Endothelial cell of umbilical vein (primary cell): ENCODE measurements around the gene ITIH4. TPM values are rescaled to one million over a fixed set of nuclear protein-coding genes. Genes with fewer than 3 reads are reported as not detected.

Source experiments
- BruUV-seq: library from RNA; stranded (reverse); fragments of 400-500 nt; replicated peaks from 2 replicates; lab custom pipeline; 2021; lab: Mats Ljungman, UMichigan
- CTCF ChIA-PET: fragments of 300-600, 350-600 bp; sonication (Branson Sonifier 250); formaldehyde crosslinking; loops from one replicate; lab custom pipeline; 2021; ENCODE audit warnings: antibody characterized with exemption, inconsistent platforms; lab: Charles Lee
- POLR2A ChIA-PET: fragments of 300-600, 350-600 bp; sonication (Branson Sonifier 250); formaldehyde crosslinking; loops from one replicate; lab custom pipeline; 2021; ENCODE audit warnings: antibody characterized with exemption, inconsistent platforms; lab: Charles Lee
- DNase-seq: peaks from one replicate; pipeline ENCODE4 v3.0.0-alpha.2; 2011; ENCODE audit warnings: low read depth, low spot score
- FAIRE-seq: peaks from 2 replicates; lab custom pipeline; 2011; peaks lifted over from hg19 to GRCh38; lab: Jason Lieb, UNC
- H2AFZ ChIP-seq: 2 replicates; pipeline ENCODE4 v1.6.0; 2012; ENCODE audit warnings: low read depth, low read length, control low read depth, inconsistent platforms
- H3K27ac ChIP-seq: 2 replicates; pipeline ENCODE4 v1.5.1; 2011; ENCODE audit warnings: low read depth, mild to moderate bottlenecking, control low read depth, low read length, moderate library complexity; ENCODE audit not compliant: insufficient read depth
- H3K27me3 ChIP-seq, 2 experiments: 2 replicates each; pipeline versions ENCODE4 v1.6.0 to v1.6.1; 2011; ENCODE audit warnings: low read length in 2 of 2, mixed read lengths in 1 of 2; ENCODE audit not compliant: control insufficient read depth in 2 of 2, insufficient read depth in 2 of 2
- H3K36me3 ChIP-seq, 2 experiments: 2 replicates in 1 of 2; 3 replicates in 1 of 2; pipeline ENCODE4 v1.5.1; 2011; ENCODE audit warnings: low read length in 2 of 2, mild to moderate bottlenecking in 1 of 2, moderate library complexity in 1 of 2; ENCODE audit not compliant: control insufficient read depth in 2 of 2, insufficient read depth in 2 of 2; ENCODE audit errors: extremely low read depth in 1 of 2
- H3K4me1 ChIP-seq: 3 replicates; pipeline ENCODE4 v1.5.1; 2011; ENCODE audit warnings: mild to moderate bottlenecking, low read length; ENCODE audit not compliant: control insufficient read depth, insufficient read depth; ENCODE audit errors: extremely low read depth
- H3K4me2 ChIP-seq: 2 replicates; pipeline ENCODE4 v1.6.1; 2011; ENCODE audit warnings: low read length, control low read depth, mixed read lengths; ENCODE audit not compliant: insufficient read depth
- H3K4me3 ChIP-seq, 3 experiments: fragments of 200-600 bp in 1 of 3; sonication (generic), shearing (Covaris generic) in 1 of 3; replicated peaks in 1 of 3; 2 replicates each; pipeline ENCODE4 v1.5.1; 2011 to 2016; ENCODE audit warnings: control low read depth in 3 of 3, low read length in 3 of 3, mild to moderate bottlenecking in 2 of 3, inconsistent platforms in 1 of 3, low read depth in 1 of 3, moderate library complexity in 1 of 3; ENCODE audit not compliant: insufficient read depth in 1 of 3
- H3K79me2 ChIP-seq: 2 replicates; pipeline ENCODE4 v1.6.0; 2012; ENCODE audit warnings: low read length, inconsistent platforms; ENCODE audit not compliant: control insufficient read depth, insufficient read depth
- H3K9ac ChIP-seq: replicated peaks from 2 replicates; pipeline ENCODE3; 2011; ENCODE audit warnings: low read length, control low read depth; ENCODE audit not compliant: insufficient read depth; ENCODE audit errors: extremely low read depth
- H3K9me1 ChIP-seq: replicated peaks from 3 replicates; pipeline ENCODE4 v1.6.0; 2011; ENCODE audit warnings: mild to moderate bottlenecking, low read length; ENCODE audit not compliant: control insufficient read depth, insufficient read depth; ENCODE audit errors: extremely low read depth
- H3K9me3 ChIP-seq: replicated peaks from 2 replicates; pipeline ENCODE4 v1.5.1; 2012; ENCODE audit warnings: low read length, inconsistent platforms; ENCODE audit not compliant: control insufficient read depth, insufficient read depth
- H4K20me1 ChIP-seq: replicated peaks from 2 replicates; pipeline ENCODE3; 2011; ENCODE audit warnings: mild to moderate bottlenecking, low read length; ENCODE audit not compliant: control insufficient read depth, insufficient read depth; ENCODE audit errors: extremely low read depth
- EZH2 ChIP-seq: IDR thresholded peaks from 2 replicates; pipeline ENCODE4 v1.6.1; 2012; ENCODE audit warnings: borderline replicate concordance, low read depth, mild to moderate bottlenecking, moderate library complexity, low read length, inconsistent platforms; ENCODE audit not compliant: severe bottlenecking
- FOS ChIP-seq: IDR thresholded peaks from 2 replicates; pipeline ENCODE4 v1.6.1; 2011; ENCODE audit warnings: mild to moderate bottlenecking, low read length, moderate library complexity, borderline replicate concordance; ENCODE audit not compliant: insufficient read depth
- GATA2 ChIP-seq: IDR thresholded peaks from 2 replicates; pipeline ENCODE4 v1.7.0; 2011; ENCODE audit warnings: low read depth, mild to moderate bottlenecking, moderate library complexity, mixed read lengths, low read length; ENCODE audit not compliant: insufficient read length, insufficient read depth
- JUN ChIP-seq: IDR thresholded peaks from 2 replicates; pipeline ENCODE4 v1.6.1; 2011; ENCODE audit warnings: borderline replicate concordance, low read depth; ENCODE audit not compliant: insufficient read length, insufficient read depth
- MAX ChIP-seq: IDR thresholded peaks from 2 replicates; pipeline ENCODE4 v1.6.1; 2011; ENCODE audit not compliant: insufficient read depth, insufficient read length
- MYC ChIP-seq: IDR thresholded peaks from one replicate; pipeline ENCODE4 v1.6.1; 2011; ENCODE audit warnings: mild to moderate bottlenecking, low read depth, low read length
- POLR2A ChIP-seq: IDR thresholded peaks from 2 replicates; pipeline ENCODE4 v1.6.1; 2012; ENCODE audit warnings: low read depth, mild to moderate bottlenecking, control low read depth, low read length
- POLR2AphosphoS5 ChIP-seq: IDR thresholded peaks from 2 replicates; pipeline ENCODE4 v1.6.1; 2012; ENCODE audit warnings: low read depth, mild to moderate bottlenecking, control low read depth, low read length, moderate library complexity; ENCODE audit not compliant: insufficient read depth
- dilution Hi-C: fragments of 300-500 bp; cut with MboI; formaldehyde crosslinking; loops from one replicate; pipeline ENCODE4 v1.15.0; 2019; ENCODE audit warnings: low sequenced_read_pairs; ENCODE audit not compliant: extremely low pct_ligation_motif_present
- intact Hi-C: fragments of 100-400 bp; cut with micrococcal nuclease; formaldehyde crosslinking; loops from one replicate; pipeline ENCODE4 v1.10.0; 2022
- polyA plus RNA-seq, 4 experiments: library from polyadenylated mRNA; depleted of rRNA in 3 of 4; stranded (reverse) in 3 of 4; unstranded in 1 of 4; fragments of >200 nt; gene quantifications; 2 replicates each; pipeline versions ENCODE4 v1.2.1 to v1.2.3, GENCODE V29; 2011 to 2012; ENCODE audit warnings: missing spikeins in 1 of 4
- total RNA-seq: library from RNA; stranded (reverse); gene quantifications from 2 replicates; pipeline ENCODE4 v1.2.3, GENCODE V29; 2021
- TF ChIP-seq, protein P1 (sequence below), 2 donors: IDR thresholded peaks; 1 replicate in 1 of 2; 2 replicates in 1 of 2; pipeline ENCODE4 v1.5.1; 2011; ENCODE audit warnings: low read length in 2 of 2, mild to moderate bottlenecking in 2 of 2, moderate library complexity in 2 of 2, control low read depth in 1 of 2, inconsistent platforms in 1 of 2, low read depth in 1 of 2; ENCODE audit not compliant: insufficient read depth in 1 of 2; ENCODE audit errors: extremely low read depth in 1 of 2

The ITIH4 gene
- total and polyA plus RNA-seq, 2 donors (not counting 3 experiments of a cell fraction or from before 2014, with no cell fraction given) = 0.17 to 2.4 TPM

GRCh38 chr3:52852419-52852818 lies 21.9 kb upstream of the ITIH4 start:
- no peak for DNase-seq
- Histone ChIP-seq H2AFZ (no peak overlapping the region), H3K4me1 (no peaks in the 10 kb centered on the region), H3K36me3 (peaks cover 0 to 5% of the 10 kb centered on the region in 2 experiments), H3K79me2 (no peaks in the 10 kb centered on the region), H3K9me1 (no peaks in the 10 kb centered on the region), H3K27ac (no peak overlapping the region), H3K4me2 (no peak overlapping the region), H3K9ac (no peak overlapping the region), H4K20me1 (no peaks in the 10 kb centered on the region), H3K9me3 (no peaks in the 10 kb centered on the region), H3K27me3 (no peaks in the 10 kb centered on the region), H3K4me3 (no peak overlapping the region)
- ChIA-PET POLR2A (interaction anchor here (0.6 kb wide), 1 partner anchor 89 kb away, joined by 3 read pairs; no protein-coding TSS in a partner anchor), CTCF (interaction anchor here (1.0 to 2.1 kb wide), 3 partner anchors 83 to 221 kb away, joined by 3 to 11 read pairs (median 3); no protein-coding TSS in a partner anchor)
- BruUV-seq = no TSS peak
- dilution Hi-C loops (no loop called here), intact Hi-C loops (no loop called here)
- TF ChIP-seq GATA2 = no peak
- no peak for TF ChIP-seq POLR2A
- no peak for TF ChIP-seq FOS
- TF ChIP-seq JUN = no peak
- TF ChIP-seq POLR2AphosphoS5 = no peak
- no peak for TF ChIP-seq EZH2
- TF ChIP-seq, protein P1, sequence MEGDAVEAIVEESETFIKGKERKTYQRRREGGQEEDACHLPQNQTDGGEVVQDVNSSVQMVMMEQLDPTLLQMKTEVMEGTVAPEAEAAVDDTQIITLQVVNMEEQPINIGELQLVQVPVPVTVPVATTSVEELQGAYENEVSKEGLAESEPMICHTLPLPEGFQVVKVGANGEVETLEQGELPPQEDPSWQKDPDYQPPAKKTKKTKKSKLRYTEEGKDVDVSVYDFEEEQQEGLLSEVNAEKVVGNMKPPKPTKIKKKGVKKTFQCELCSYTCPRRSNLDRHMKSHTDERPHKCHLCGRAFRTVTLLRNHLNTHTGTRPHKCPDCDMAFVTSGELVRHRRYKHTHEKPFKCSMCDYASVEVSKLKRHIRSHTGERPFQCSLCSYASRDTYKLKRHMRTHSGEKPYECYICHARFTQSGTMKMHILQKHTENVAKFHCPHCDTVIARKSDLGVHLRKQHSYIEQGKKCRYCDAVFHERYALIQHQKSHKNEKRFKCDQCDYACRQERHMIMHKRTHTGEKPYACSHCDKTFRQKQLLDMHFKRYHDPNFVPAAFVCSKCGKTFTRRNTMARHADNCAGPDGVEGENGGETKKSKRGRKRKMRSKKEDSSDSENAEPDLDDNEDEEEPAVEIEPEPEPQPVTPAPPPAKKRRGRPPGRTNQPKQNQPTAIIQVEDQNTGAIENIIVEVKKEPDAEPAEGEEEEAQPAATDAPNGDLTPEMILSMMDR (IDR thresholded peaks at IDR 0.05; ENCODE audit: extremely low read depth in 1 of 2, insufficient read depth in 1 of 2, low read depth in 1 of 2, low read length in 2 of 2) = no peak
- TF ChIP-seq MYC = no peak
- TF ChIP-seq MAX = no peak
- no peak for FAIRE-seq
